CD4-positive, CD25-positive, alpha-beta regulatory T cell (primary cell): Measurements from ENCODE around the gene CYP20A1. TPM values are rescaled to one million over a fixed set of nuclear protein-coding genes. Genes with fewer than 3 reads are reported as not detected.

Source experiments
- ATAC-seq, 2 donors: fragments of 150-1000 bp; cut with Tn5 transposase; one replicate each; pipeline ENCODE4 v1.10.0; 2021; ENCODE audit warnings: low read depth in 2 of 2, moderate number of reproducible peaks in 2 of 2, moderate library complexity in 1 of 2
- DNase-seq, 3 donors: peaks; one replicate each; pipeline versions ENCODE4 v3.0.0 to v3.0.0-alpha.2; 2012 to 2022; ENCODE audit warnings: mixed read lengths in 1 of 3
- H3K27ac ChIP-seq: one replicate; pipeline ENCODE4 v1.7.0; 2013; ENCODE audit warnings: mild to moderate bottlenecking, low read length; ENCODE audit not compliant: insufficient read depth, poor library complexity, severe bottlenecking
- H3K27me3 ChIP-seq: one replicate; pipeline ENCODE4 v1.7.0; 2013; ENCODE audit warnings: low read length; ENCODE audit not compliant: control insufficient read depth, insufficient read depth
- H3K36me3 ChIP-seq: one replicate; pipeline ENCODE4 v1.7.0; 2013; ENCODE audit warnings: mild to moderate bottlenecking, low read length, moderate library complexity; ENCODE audit not compliant: control insufficient read depth, insufficient read depth
- H3K4me1 ChIP-seq: 2 replicates; pipeline ENCODE4 v1.7.0; 2013; ENCODE audit warnings: mild to moderate bottlenecking, low read length; ENCODE audit not compliant: insufficient read depth, control insufficient read depth, poor library complexity, severe bottlenecking
- H3K4me3 ChIP-seq: one replicate; pipeline ENCODE4 v1.7.0; 2013; ENCODE audit warnings: low read depth, mild to moderate bottlenecking, low read length, moderate library complexity
- H3K9me3 ChIP-seq, 2 experiments: 1 replicate in 1 of 2; 2 replicates in 1 of 2; pipeline ENCODE4 v1.7.0; 2013; ENCODE audit warnings: low read length in 2 of 2, mild to moderate bottlenecking in 1 of 2, moderate library complexity in 1 of 2; ENCODE audit not compliant: control insufficient read depth in 2 of 2
- H3K27ac Mint-ChIP-seq, 3 donors: one replicate each; pipeline ENCODE4 v1.8.0; 2020 to 2022; ENCODE audit warnings: mild to moderate bottlenecking in 3 of 3, mixed read lengths in 3 of 3, moderate library complexity in 2 of 3
- H3K27me3 Mint-ChIP-seq: one replicate; pipeline ENCODE4 v1.8.0; 2022; ENCODE audit warnings: mild to moderate bottlenecking, mixed read lengths
- H3K36me3 Mint-ChIP-seq: one replicate; pipeline ENCODE4 v1.8.0; 2020; ENCODE audit warnings: mixed read lengths
- H3K4me1 Mint-ChIP-seq, 4 donors: one replicate each; pipeline ENCODE4 v1.8.0; 2020 to 2022; ENCODE audit warnings: mixed read lengths in 4 of 4, mild to moderate bottlenecking in 1 of 4
- H3K4me3 Mint-ChIP-seq, 4 donors: one replicate each; pipeline ENCODE4 v1.8.0; 2020 to 2022; ENCODE audit warnings: mild to moderate bottlenecking in 4 of 4, mixed read lengths in 4 of 4, moderate library complexity in 3 of 4
- H3K9me3 Mint-ChIP-seq, 7 donors: one replicate each; pipeline ENCODE4 v1.8.0; 2020 to 2022; ENCODE audit warnings: mixed read lengths in 7 of 7, mild to moderate bottlenecking in 3 of 7, moderate library complexity in 2 of 7
- polyA plus RNA-seq, 4 donors: library from polyadenylated mRNA; unstranded; fragments of 300-500 nt; fragmentation: Illumina TruSeq; gene quantifications; one replicate each; pipeline ENCODE4 v1.2.3, GENCODE V29; 2021
- total RNA-seq: library from RNA; stranded (reverse); gene quantifications from one replicate; pipeline ENCODE4 v1.2.3, GENCODE V29; 2022

The CYP20A1 gene
- total and polyA plus RNA-seq, 5 donors from 2014 or later: 26.0 to 36.6 (median 29.0) TPM

GRCh38 chr2:203346612-203347011 is 107.8 kb downstream of the CYP20A1 start:
- H3K27me3 Mint-ChIP-seq: no peaks in the 10 kb centered on the region
- H3K4me3 Mint-ChIP-seq: no peak overlapping the region
- Histone ChIP-seq H3K9me3 (no peaks in the 10 kb centered on the region), H3K36me3 (peaks cover 4% of the 10 kb centered on the region), H3K4me1 (no peaks in the 10 kb centered on the region), H3K4me3 (no peak overlapping the region), H3K27me3 (no peaks in the 10 kb centered on the region), H3K27ac (no peak overlapping the region)
- DNase-seq (no peak), ATAC-seq (no peak)
- H3K27ac Mint-ChIP-seq: peak overlapping the region in 1 of 3 donors; percentile 15
- H3K9me3 Mint-ChIP-seq: no peaks in the 10 kb centered on the region
- H3K36me3 Mint-ChIP-seq: peaks cover 15% of the 10 kb centered on the region
- peaks cover 8 to 20% (median 15%) of the 10 kb centered on the region in 4 donors for H3K4me1 Mint-ChIP-seq

GRCh38 chr2:203347375-203347774 is 108.6 kb downstream of the CYP20A1 start:
- H3K4me3 Mint-ChIP-seq: no peak overlapping the region
- no peak overlapping the region for H3K27ac Mint-ChIP-seq
- H3K9me3 Mint-ChIP-seq: no peaks in the 10 kb centered on the region
- ATAC-seq (no peak), DNase-seq (no peak)
- H3K36me3 Mint-ChIP-seq: peaks cover 15% of the 10 kb centered on the region
- Histone ChIP-seq H3K36me3 (peaks cover 4% of the 10 kb centered on the region), H3K4me3 (no peak overlapping the region), H3K9me3 (no peaks in the 10 kb centered on the region), H3K27ac (no peak overlapping the region), H3K27me3 (no peaks in the 10 kb centered on the region), H3K4me1 (no peaks in the 10 kb centered on the region)
- no peaks in the 10 kb centered on the region for H3K27me3 Mint-ChIP-seq
- H3K4me1 Mint-ChIP-seq: peaks cover 8 to 20% (median 13%) of the 10 kb centered on the region in 4 donors

GRCh38 chr2:203352604-203353255 is 113.9 kb downstream of the CYP20A1 start:
- DNase-seq (no peak), ATAC-seq (no peak)
- no peaks in the 10 kb centered on the region for H3K9me3 ChIP-seq
- no peaks in the 10 kb centered on the region for H3K27me3 Mint-ChIP-seq
- H3K4me3 ChIP-seq: no peak overlapping the region
- no peak overlapping the region for H3K27ac ChIP-seq
- H3K36me3 ChIP-seq: no peaks in the 10 kb centered on the region
- H3K4me3 Mint-ChIP-seq: no peak overlapping the region
- no peaks in the 10 kb centered on the region for H3K27me3 ChIP-seq
- H3K4me1 Mint-ChIP-seq: peaks cover 0 to 7% (median 3%) of the 10 kb centered on the region in 4 donors
- no peaks in the 10 kb centered on the region for H3K4me1 ChIP-seq
- H3K27ac Mint-ChIP-seq: no peak overlapping the region
- H3K9me3 Mint-ChIP-seq: no peaks in the 10 kb centered on the region
- peaks cover 4% of the 10 kb centered on the region for H3K36me3 Mint-ChIP-seq

- H3K36me3 Mint-ChIP-seq: peaks cover 8% of the 10 kb centered on the region
- no peaks in the 10 kb centered on the region for H3K9me3 ChIP-seq
- no peak overlapping the region for H3K4me3 ChIP-seq
- no peaks in the 10 kb centered on the region for H3K27me3 ChIP-seq
- no peaks in the 10 kb centered on the region for H3K27me3 Mint-ChIP-seq
- H3K4me1 ChIP-seq: no peaks in the 10 kb centered on the region
- H3K4me3 Mint-ChIP-seq: no peak overlapping the region
- DNase-seq (no peak), ATAC-seq (no peak)
- H3K36me3 ChIP-seq: no peaks in the 10 kb centered on the region
- H3K27ac Mint-ChIP-seq: no peak overlapping the region
- H3K9me3 Mint-ChIP-seq: peaks cover 0 to 1% (median 0%) of the 10 kb centered on the region in 7 donors
- H3K4me1 Mint-ChIP-seq: peaks cover 4 to 11% (median 7%) of the 10 kb centered on the region in 4 donors
- H3K27ac ChIP-seq: no peak overlapping the region
These were observed 116.1 kb downstream of the CYP20A1 start for GRCh38 chr2:203354966-203355365.

Other genes starting within 250 kb of the CYP20A1 start
- gene NBEAL1, start 224.1 kb upstream of the CYP20A1 start, total RNA-seq: 18.3 TPM
- 1 to 10 TPM; 6.0 to 7.8 (median 6.4) TPM for gene NBEAL1, start 224.1 kb upstream of the CYP20A1 start, polyA plus RNA-seq
- gene ABI2, start 89.4 kb downstream of the CYP20A1 start, total RNA-seq: 28.6 TPM
- gene ABI2, start 89.4 kb downstream of the CYP20A1 start, polyA plus RNA-seq: 10 to 100 TPM; 17.2 to 25.7 (median 22.4) TPM